WTC11 (cell line): Measurements from ENCODE around the gene SOX4. TPM values are rescaled to one million over a fixed set of nuclear protein-coding genes. Genes with fewer than 3 reads are reported as not detected.

ENCODE experiments used
- ATAC-seq: fragments of 200-7000 bp; cut with Tn5 transposase; 2 replicates; pipeline ENCODE4 v1.10.0; 2021; ENCODE audit warnings: mild to moderate bottlenecking, moderate library complexity
- CTCF ChIA-PET: fragments of 300-600 bp; sonication (Branson Sonifier 250); formaldehyde crosslinking; loops from one replicate; lab custom pipeline; 2021; ENCODE audit warnings: antibody characterized with exemption; lab: Charles Lee
- POLR2A ChIA-PET: fragments of 350-600 bp; sonication (Branson Sonifier 250); formaldehyde crosslinking; loops from one replicate; lab custom pipeline; 2021; ENCODE audit warnings: antibody characterized with exemption; lab: Charles Lee
- DNase-seq: peaks from one replicate; pipeline ENCODE4 v3.0.0; 2021; ENCODE audit warnings: low spot score
- H3K27ac Mint-ChIP-seq: 2 replicates; pipeline ENCODE4 v1.8.0; 2021; ENCODE audit warnings: mixed read lengths
- H3K27me3 Mint-ChIP-seq: 2 replicates; pipeline ENCODE4 v1.8.0; 2021; ENCODE audit warnings: low read depth, mild to moderate bottlenecking, moderate library complexity, mixed read lengths
- H3K36me3 Mint-ChIP-seq: 2 replicates; pipeline ENCODE4 v1.8.0; 2021; ENCODE audit warnings: mixed read lengths
- H3K4me1 Mint-ChIP-seq: 2 replicates; pipeline ENCODE4 v1.8.0; 2022; ENCODE audit warnings: mixed read lengths
- H3K4me3 Mint-ChIP-seq: 2 replicates; pipeline ENCODE4 v1.8.0; 2021; ENCODE audit warnings: mild to moderate bottlenecking, moderate library complexity, mixed read lengths
- H3K9me3 Mint-ChIP-seq: 2 replicates; pipeline ENCODE4 v1.8.0; 2021; ENCODE audit warnings: mixed read lengths
- EMX1 ChIP-seq: fragments of 250-450 bp; sonication (Bioruptor Pico); IDR thresholded peaks from 2 replicates; pipeline ENCODE4 v1.8.0; 2021; ENCODE audit warnings: mild to moderate bottlenecking
- GTF2I ChIP-seq: fragments of 250-450 bp; sonication (Bioruptor Pico); conservative IDR thresholded peaks from 2 replicates; pipeline ENCODE4 v1.4.0; 2021; ENCODE audit warnings: mild to moderate bottlenecking
- NFATC4 ChIP-seq: fragments of 250-450 bp; sonication (Bioruptor Pico); IDR thresholded peaks from 2 replicates; pipeline ENCODE4 v1.9.0; 2021; ENCODE audit warnings: mild to moderate bottlenecking
- SMAD3 ChIP-seq: sonication (generic); formaldehyde crosslinking; IDR thresholded peaks from 2 replicates; pipeline ENCODE4 v1.8.0; 2022; ENCODE audit warnings: missing genetic modification reagents, mild to moderate bottlenecking, borderline replicate concordance
- SOX15 ChIP-seq: fragments of 250-450 bp; sonication (Bioruptor Pico); IDR thresholded peaks from 2 replicates; pipeline ENCODE4 v1.9.0; 2021; ENCODE audit warnings: mild to moderate bottlenecking
- SP1 ChIP-seq: sonication (generic); formaldehyde crosslinking; conservative IDR thresholded peaks from 2 replicates; pipeline ENCODE4 v1.8.1; 2022; ENCODE audit warnings: missing genetic modification reagents
- ZNF263 ChIP-seq: sonication (generic); formaldehyde crosslinking; IDR thresholded peaks from 2 replicates; pipeline ENCODE4 v1.8.1; 2022; ENCODE audit warnings: low read depth, mild to moderate bottlenecking, moderate library complexity, missing genetic modification reagents
- ZNF416 ChIP-seq: fragments of 250-450 bp; sonication (Bioruptor Pico); IDR thresholded peaks from 2 replicates; pipeline ENCODE4 v1.9.0; 2021; ENCODE audit warnings: mild to moderate bottlenecking, inconsistent platforms
- total RNA-seq: library from RNA; stranded (reverse); gene quantifications from 3 replicates; pipeline ENCODE4 v1.2.3, GENCODE V29; 2021
- TF ChIP-seq, protein P1 (sequence below): fragments of 250-450 bp; sonication (Bioruptor Pico); IDR thresholded peaks from 2 replicates; pipeline ENCODE4 v1.9.0; 2021; ENCODE audit warnings: moderate library complexity, mild to moderate bottlenecking, inconsistent platforms, borderline replicate concordance
- TF ChIP-seq, protein P2 (sequence below): sonication (generic); formaldehyde crosslinking; IDR thresholded peaks from 2 replicates; pipeline ENCODE4 v1.8.1; 2023; ENCODE audit warnings: mild to moderate bottlenecking, missing genetic modification reagents, borderline replicate concordance
- TF ChIP-seq, protein P3 (sequence below): sonication (generic); formaldehyde crosslinking; IDR thresholded peaks from 2 replicates; pipeline ENCODE4 v1.8.1; 2022; ENCODE audit warnings: mild to moderate bottlenecking, moderate library complexity, missing genetic modification reagents
- TF ChIP-seq, protein P4 (sequence below): fragments of 250-450 bp; sonication (Bioruptor Pico); IDR thresholded peaks from 2 replicates; pipeline ENCODE4 v1.9.0; 2021; ENCODE audit warnings: mild to moderate bottlenecking

The SOX4 gene
- total RNA-seq, 1 experiment from 2014 or later = 182 TPM

DNA sequence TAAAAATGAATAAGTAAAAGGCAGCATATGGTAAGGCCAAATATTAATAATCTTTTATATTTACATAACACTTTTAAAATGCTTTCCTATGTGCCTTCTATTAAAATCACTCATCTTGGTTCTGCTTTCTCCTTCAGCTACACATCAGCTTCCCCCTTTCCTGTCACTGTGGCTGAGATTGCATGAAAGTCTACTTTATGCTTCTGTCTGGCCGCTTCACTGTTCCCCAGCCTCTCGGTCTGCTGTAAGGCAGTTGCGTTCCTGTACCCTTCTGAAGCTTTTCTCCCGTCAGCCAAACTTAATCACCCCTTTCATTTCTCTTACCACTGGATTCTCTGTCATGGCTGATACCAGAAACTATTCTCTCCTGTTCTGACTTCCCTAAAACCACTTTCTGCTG, 34.6 kb downstream of the SOX4 start (continued):
- TF ChIP-seq, protein P1, sequence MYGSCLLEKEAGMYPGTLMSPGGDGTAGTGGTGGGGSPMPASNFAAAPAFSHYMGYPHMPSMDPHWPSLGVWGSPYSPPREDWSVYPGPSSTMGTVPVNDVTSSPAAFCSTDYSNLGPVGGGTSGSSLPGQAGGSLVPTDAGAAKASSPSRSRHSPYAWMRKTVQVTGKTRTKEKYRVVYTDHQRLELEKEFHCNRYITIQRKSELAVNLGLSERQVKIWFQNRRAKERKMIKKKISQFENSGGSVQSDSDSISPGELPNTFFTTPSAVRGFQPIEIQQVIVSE = no peak
- TF ChIP-seq, protein P2, sequence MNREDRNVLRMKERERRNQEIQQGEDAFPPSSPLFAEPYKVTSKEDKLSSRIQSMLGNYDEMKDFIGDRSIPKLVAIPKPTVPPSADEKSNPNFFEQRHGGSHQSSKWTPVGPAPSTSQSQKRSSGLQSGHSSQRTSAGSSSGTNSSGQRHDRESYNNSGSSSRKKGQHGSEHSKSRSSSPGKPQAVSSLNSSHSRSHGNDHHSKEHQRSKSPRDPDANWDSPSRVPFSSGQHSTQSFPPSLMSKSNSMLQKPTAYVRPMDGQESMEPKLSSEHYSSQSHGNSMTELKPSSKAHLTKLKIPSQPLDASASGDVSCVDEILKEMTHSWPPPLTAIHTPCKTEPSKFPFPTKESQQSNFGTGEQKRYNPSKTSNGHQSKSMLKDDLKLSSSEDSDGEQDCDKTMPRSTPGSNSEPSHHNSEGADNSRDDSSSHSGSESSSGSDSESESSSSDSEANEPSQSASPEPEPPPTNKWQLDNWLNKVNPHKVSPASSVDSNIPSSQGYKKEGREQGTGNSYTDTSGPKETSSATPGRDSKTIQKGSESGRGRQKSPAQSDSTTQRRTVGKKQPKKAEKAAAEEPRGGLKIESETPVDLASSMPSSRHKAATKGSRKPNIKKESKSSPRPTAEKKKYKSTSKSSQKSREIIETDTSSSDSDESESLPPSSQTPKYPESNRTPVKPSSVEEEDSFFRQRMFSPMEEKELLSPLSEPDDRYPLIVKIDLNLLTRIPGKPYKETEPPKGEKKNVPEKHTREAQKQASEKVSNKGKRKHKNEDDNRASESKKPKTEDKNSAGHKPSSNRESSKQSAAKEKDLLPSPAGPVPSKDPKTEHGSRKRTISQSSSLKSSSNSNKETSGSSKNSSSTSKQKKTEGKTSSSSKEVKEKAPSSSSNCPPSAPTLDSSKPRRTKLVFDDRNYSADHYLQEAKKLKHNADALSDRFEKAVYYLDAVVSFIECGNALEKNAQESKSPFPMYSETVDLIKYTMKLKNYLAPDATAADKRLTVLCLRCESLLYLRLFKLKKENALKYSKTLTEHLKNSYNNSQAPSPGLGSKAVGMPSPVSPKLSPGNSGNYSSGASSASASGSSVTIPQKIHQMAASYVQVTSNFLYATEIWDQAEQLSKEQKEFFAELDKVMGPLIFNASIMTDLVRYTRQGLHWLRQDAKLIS (CRISPR knock-in tag) = no peak
- TF ChIP-seq SP1 (CRISPR knock-in tag) (no peak), EMX1 (CRISPR knock-in tag) (no peak), GTF2I (CRISPR knock-in tag) (no peak)
- TF ChIP-seq, protein P3, sequence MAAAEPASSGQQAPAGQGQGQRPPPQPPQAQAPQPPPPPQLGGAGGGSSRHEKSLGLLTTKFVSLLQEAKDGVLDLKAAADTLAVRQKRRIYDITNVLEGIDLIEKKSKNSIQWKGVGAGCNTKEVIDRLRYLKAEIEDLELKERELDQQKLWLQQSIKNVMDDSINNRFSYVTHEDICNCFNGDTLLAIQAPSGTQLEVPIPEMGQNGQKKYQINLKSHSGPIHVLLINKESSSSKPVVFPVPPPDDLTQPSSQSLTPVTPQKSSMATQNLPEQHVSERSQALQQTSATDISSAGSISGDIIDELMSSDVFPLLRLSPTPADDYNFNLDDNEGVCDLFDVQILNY (CRISPR knock-in tag) = no peak
- TF ChIP-seq, all 79 proteins: peak for 0

DNA sequence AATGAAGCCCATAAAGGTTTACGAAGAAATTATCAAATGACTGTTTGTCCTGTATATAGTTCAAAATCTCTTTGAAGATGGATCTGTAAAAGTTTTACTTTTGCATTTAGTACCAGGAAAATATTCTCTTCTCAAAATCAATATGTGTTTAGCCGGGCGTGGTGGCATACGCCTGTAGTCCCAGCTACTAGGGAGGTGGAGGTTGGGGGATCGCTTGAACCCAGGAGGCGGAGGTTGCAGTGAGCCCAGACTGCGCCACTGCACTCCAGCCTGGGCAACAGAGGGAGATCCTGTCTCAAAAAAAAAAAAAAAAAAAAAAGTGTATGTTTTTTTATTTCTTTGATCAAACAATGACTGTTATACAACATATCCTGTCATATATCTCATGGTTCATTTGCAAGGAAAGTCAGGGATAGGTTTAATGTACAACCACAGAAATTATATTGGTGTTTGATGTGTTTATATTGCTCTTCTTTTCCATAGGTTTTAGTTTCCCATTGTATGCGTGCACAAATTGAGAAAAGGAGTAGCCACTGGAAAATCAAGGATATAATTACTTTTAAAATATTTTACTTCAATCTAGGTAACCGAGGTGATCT, 40.1 kb downstream of the SOX4 start:
- H3K4me1 Mint-ChIP-seq = peaks cover 3% of the 10 kb centered on the region; the same call in 1 of the 2 replicates
- no peaks in the 10 kb centered on the region for H3K27me3 Mint-ChIP-seq
- CTCF ChIA-PET = no interaction called here
- TF ChIP-seq NFATC4 (CRISPR knock-in tag) = no peak
- TF ChIP-seq, all 79 proteins: peak for 0
- POLR2A ChIA-PET = no interaction called here
- ATAC-seq (no peak), DNase-seq (no peak)
- H3K27ac Mint-ChIP-seq = no peak overlapping the region
- peaks cover 3% of the 10 kb centered on the region; the same call in 1 of the 2 replicates for H3K9me3 Mint-ChIP-seq
- no peaks in the 10 kb centered on the region for H3K36me3 Mint-ChIP-seq
- H3K4me3 Mint-ChIP-seq = no peak overlapping the region

DNA sequence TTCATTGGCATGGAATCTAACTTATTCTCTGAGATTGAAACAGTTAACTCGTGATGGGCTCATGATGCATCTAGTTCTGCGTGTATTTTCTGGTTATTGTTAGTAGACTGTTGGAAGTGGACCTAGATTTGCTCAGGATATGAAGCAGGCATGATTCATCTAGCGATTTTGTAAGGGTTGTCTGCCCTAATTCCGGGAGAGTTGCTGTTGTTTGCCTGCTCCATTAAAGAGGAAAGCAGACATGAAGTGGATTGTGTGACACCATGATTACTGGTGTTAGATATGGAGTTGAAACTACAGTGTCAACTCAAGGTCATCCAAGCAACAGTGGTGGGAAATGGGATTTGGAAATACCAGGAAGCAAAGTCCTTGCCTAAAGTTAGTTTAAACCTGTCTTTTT, 41.0 kb downstream of the SOX4 start:
- H3K4me3 Mint-ChIP-seq = no peak overlapping the region
- DNase-seq (no peak), ATAC-seq (no peak)
- ChIA-PET CTCF (no interaction called here), POLR2A (no interaction called here)
- H3K36me3 Mint-ChIP-seq = no peaks in the 10 kb centered on the region
- no peak for TF ChIP-seq ZNF416 (CRISPR knock-in tag)
- TF ChIP-seq, protein P4, sequence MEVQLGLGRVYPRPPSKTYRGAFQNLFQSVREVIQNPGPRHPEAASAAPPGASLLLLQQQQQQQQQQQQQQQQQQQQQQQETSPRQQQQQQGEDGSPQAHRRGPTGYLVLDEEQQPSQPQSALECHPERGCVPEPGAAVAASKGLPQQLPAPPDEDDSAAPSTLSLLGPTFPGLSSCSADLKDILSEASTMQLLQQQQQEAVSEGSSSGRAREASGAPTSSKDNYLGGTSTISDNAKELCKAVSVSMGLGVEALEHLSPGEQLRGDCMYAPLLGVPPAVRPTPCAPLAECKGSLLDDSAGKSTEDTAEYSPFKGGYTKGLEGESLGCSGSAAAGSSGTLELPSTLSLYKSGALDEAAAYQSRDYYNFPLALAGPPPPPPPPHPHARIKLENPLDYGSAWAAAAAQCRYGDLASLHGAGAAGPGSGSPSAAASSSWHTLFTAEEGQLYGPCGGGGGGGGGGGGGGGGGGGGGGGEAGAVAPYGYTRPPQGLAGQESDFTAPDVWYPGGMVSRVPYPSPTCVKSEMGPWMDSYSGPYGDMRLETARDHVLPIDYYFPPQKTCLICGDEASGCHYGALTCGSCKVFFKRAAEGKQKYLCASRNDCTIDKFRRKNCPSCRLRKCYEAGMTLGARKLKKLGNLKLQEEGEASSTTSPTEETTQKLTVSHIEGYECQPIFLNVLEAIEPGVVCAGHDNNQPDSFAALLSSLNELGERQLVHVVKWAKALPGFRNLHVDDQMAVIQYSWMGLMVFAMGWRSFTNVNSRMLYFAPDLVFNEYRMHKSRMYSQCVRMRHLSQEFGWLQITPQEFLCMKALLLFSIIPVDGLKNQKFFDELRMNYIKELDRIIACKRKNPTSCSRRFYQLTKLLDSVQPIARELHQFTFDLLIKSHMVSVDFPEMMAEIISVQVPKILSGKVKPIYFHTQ (CRISPR knock-in tag) = no peak
- TF ChIP-seq, protein P2 (CRISPR knock-in tag) = no peak
- no peak for TF ChIP-seq SMAD3 (CRISPR knock-in tag)
- TF ChIP-seq SOX15 (CRISPR knock-in tag) = no peak
- TF ChIP-seq ZNF263 (CRISPR knock-in tag) = no peak
- no peaks in the 10 kb centered on the region for H3K27me3 Mint-ChIP-seq
- 0 out of 2 replicates have a peak, but pooled peaks cover 6% of the 10 kb centered on the region for H3K4me1 Mint-ChIP-seq
- H3K27ac Mint-ChIP-seq = no peak overlapping the region
- peaks cover 3% of the 10 kb centered on the region; the same call in 1 of the 2 replicates for H3K9me3 Mint-ChIP-seq
